ENCODE results near the gene SNRNP27.

The SNRNP27 gene

GRCh38 chr2:69914950-69915945 is 21.5 kb downstream of the SNRNP27 start, which contains the start of gene MXD1:
Gene MXD1, plus strand, starts transcription at chr2:69915109. Its CDS starts 222 bp downstream, at chr2:69915331.
- DNase-seq (ENCODE audit: low read depth in 2 of 2, low spot score in 1 of 2): no peak

- no peak for DNase-seq (ENCODE audit: low read depth in 2 of 2, low spot score in 1 of 2)
Measured at GRCh38 chr2:69916106-69916505, 22.4 kb downstream of the SNRNP27 start.

- no peak for DNase-seq (ENCODE audit: low read depth in 2 of 2, low spot score in 1 of 2)
Measured at GRCh38 chr2:69917852-69918251, 24.1 kb downstream of the SNRNP27 start.

GRCh38 chr2:69918401-69918800 is 24.6 kb downstream of the SNRNP27 start:
- DNase-seq (ENCODE audit: low read depth in 2 of 2, low spot score in 1 of 2): no peak

GRCh38 chr2:69923116-69923515 is 29.4 kb downstream of the SNRNP27 start:
- DNase-seq (ENCODE audit: low read depth in 2 of 2, low spot score in 1 of 2): no peak

- DNase-seq (ENCODE audit: low read depth in 2 of 2, low spot score in 1 of 2): no peak
Measured at GRCh38 chr2:69926849-69927515, 33.2 kb downstream of the SNRNP27 start.

GRCh38 chr2:69931832-69932595 is 38.3 kb downstream of the SNRNP27 start:
- no peak for DNase-seq (ENCODE audit: low read depth in 2 of 2, low spot score in 1 of 2)

GRCh38 chr2:69932596-69932922 is 38.8 kb downstream of the SNRNP27 start:
- no peak for DNase-seq (ENCODE audit: low read depth in 2 of 2, low spot score in 1 of 2)

GRCh38 chr2:69933254-69933828 is 39.6 kb downstream of the SNRNP27 start:
- no peak for DNase-seq (ENCODE audit: low read depth in 2 of 2, low spot score in 1 of 2)

- DNase-seq (ENCODE audit: low read depth in 2 of 2, low spot score in 1 of 2): no peak
Measured at GRCh38 chr2:69933839-69934613, 40.3 kb downstream of the SNRNP27 start.

- no peak for DNase-seq (ENCODE audit: low read depth in 2 of 2, low spot score in 1 of 2)
Measured at GRCh38 chr2:69934614-69934908, 40.8 kb downstream of the SNRNP27 start.

- no peak for DNase-seq (ENCODE audit: low read depth in 2 of 2, low spot score in 1 of 2)
Measured at GRCh38 chr2:69935011-69935410, 41.3 kb downstream of the SNRNP27 start.

- no peak for DNase-seq (ENCODE audit: low read depth in 2 of 2, low spot score in 1 of 2)
Measured at GRCh38 chr2:69936906-69937305, 43.1 kb downstream of the SNRNP27 start.

- DNase-seq (ENCODE audit: low read depth in 2 of 2, low spot score in 1 of 2): no peak
Measured at GRCh38 chr2:69937968-69938367, 44.2 kb downstream of the SNRNP27 start.

GRCh38 chr2:69939722-69940121 is 46.0 kb downstream of the SNRNP27 start:
- no peak for DNase-seq (ENCODE audit: low read depth in 2 of 2, low spot score in 1 of 2)

GRCh38 chr2:69940691-69941090 is 46.9 kb downstream of the SNRNP27 start:
- DNase-seq (ENCODE audit: low read depth in 2 of 2, low spot score in 1 of 2): no peak

- no peak for DNase-seq (ENCODE audit: low read depth in 2 of 2, low spot score in 1 of 2)
Measured at GRCh38 chr2:69943000-69943842, 49.5 kb downstream of the SNRNP27 start.

GRCh38 chr2:69943843-69944525 is 50.2 kb downstream of the SNRNP27 start:
- no peak for DNase-seq (ENCODE audit: low read depth in 2 of 2, low spot score in 1 of 2)

- no peak for DNase-seq (ENCODE audit: low read depth in 2 of 2, low spot score in 1 of 2)
Measured at GRCh38 chr2:69944756-69945155, 51.0 kb downstream of the SNRNP27 start.
